Neural cell (in vitro differentiated cells): ENCODE measurements around the gene ZNF346. TPM values are rescaled to one million over a fixed set of nuclear protein-coding genes. Genes with fewer than 3 reads are reported as not detected.

Experiments used
- H2AFZ ChIP-seq: fragments of 200-600, 300-800 bp; sonication (generic), shearing (Covaris generic); 2 replicates; pipeline ENCODE4 v1.6.0; 2014; ENCODE audit warnings: low read depth, mild to moderate bottlenecking, antibody characterized with exemption, low read length, moderate library complexity
- H3F3A ChIP-seq: fragments of 200-600 bp; shearing (Covaris generic); 2 replicates; pipeline ENCODE4 v1.6.1; 2016; ENCODE audit warnings: mild to moderate bottlenecking, moderate library complexity, mixed read lengths, antibody characterized with exemption, low read length; ENCODE audit not compliant: insufficient read depth, poor library complexity, severe bottlenecking
- H3K27ac ChIP-seq: fragments of 200-600, 300-800 bp; sonication (generic), shearing (Covaris generic); 2 replicates; pipeline ENCODE4 v1.5.1; 2014; ENCODE audit warnings: mild to moderate bottlenecking, low read length, moderate library complexity
- H3K27me3 ChIP-seq: fragments of 300-800, 200-600 bp; sonication (generic), shearing (Covaris generic); 2 replicates; pipeline ENCODE4 v1.6.0; 2014; ENCODE audit warnings: mild to moderate bottlenecking, low read depth, low read length, moderate library complexity; ENCODE audit not compliant: insufficient read depth
- H3K36me3 ChIP-seq: fragments of 300-800, 200-600 bp; sonication (generic), shearing (Covaris generic); 2 replicates; pipeline ENCODE4 v1.5.1; 2014; ENCODE audit warnings: mild to moderate bottlenecking, antibody characterized with exemption, low read length, moderate library complexity; ENCODE audit not compliant: insufficient read depth
- H3K4me2 ChIP-seq: fragments of 300-800, 200-600 bp; sonication (generic), shearing (Covaris generic); 2 replicates; pipeline ENCODE4 v1.6.0; 2014; ENCODE audit warnings: mild to moderate bottlenecking, low read length
- H3K4me3 ChIP-seq: fragments of 300-800, 200-600 bp; sonication (generic), shearing (Covaris generic); 2 replicates; pipeline ENCODE4 v1.5.1; 2014; ENCODE audit warnings: mild to moderate bottlenecking, low read length, moderate library complexity
- H3K79me2 ChIP-seq: fragments of 200-600 bp; shearing (Covaris generic); replicated peaks from 2 replicates; pipeline ENCODE4 v1.6.0; 2014; ENCODE audit warnings: mild to moderate bottlenecking, low read length, moderate library complexity; ENCODE audit not compliant: insufficient read depth
- H3K9ac ChIP-seq: fragments of 300-800, 200-600 bp; sonication (generic), shearing (Covaris generic); 2 replicates; pipeline ENCODE4 v1.6.1; 2016; ENCODE audit warnings: mild to moderate bottlenecking, low read length, mixed read lengths
- H3K9me2 ChIP-seq: fragments of 200-600 bp; shearing (Covaris generic); 2 replicates; pipeline ENCODE4 v1.6.1; 2016; ENCODE audit warnings: mild to moderate bottlenecking, low read length, mixed read lengths; ENCODE audit not compliant: insufficient read depth
- H3K9me3 ChIP-seq: fragments of 200-600, 300-800 bp; sonication (generic), shearing (Covaris generic); 2 replicates; pipeline ENCODE4 v1.6.1; 2016; ENCODE audit warnings: mild to moderate bottlenecking, mixed run types, low read length, moderate library complexity, mixed read lengths
- H4K20me1 ChIP-seq: fragments of 200-600 bp; shearing (Covaris generic); 2 replicates; pipeline ENCODE4 v1.6.1; 2016; ENCODE audit warnings: mild to moderate bottlenecking, mixed run types; ENCODE audit not compliant: insufficient read depth
- CTCF ChIP-seq: fragments of 450-650 bp; IDR thresholded peaks from 2 replicates; pipeline ENCODE4 v1.5.1; 2014; ENCODE audit warnings: antibody characterized with exemption, mild to moderate bottlenecking, moderate library complexity; ENCODE audit not compliant: poor library complexity, severe bottlenecking
- EP300 ChIP-seq: fragments of 450-650 bp; conservative IDR thresholded peaks from 2 replicates; pipeline ENCODE4 v1.6.1; 2014; ENCODE audit warnings: antibody characterized with exemption, mild to moderate bottlenecking, moderate library complexity; ENCODE audit not compliant: poor library complexity, severe bottlenecking
- EZH2 ChIP-seq: fragments of 200-600, 300-800 bp; shearing (Covaris generic), sonication (generic); IDR thresholded peaks from 2 replicates; pipeline ENCODE4 v1.6.1; 2014; ENCODE audit warnings: antibody characterized with exemption, low read length, borderline replicate concordance, mild to moderate bottlenecking; ENCODE audit not compliant: insufficient read depth, poor library complexity, severe bottlenecking
- MXI1 ChIP-seq: fragments of 450-650 bp; conservative IDR thresholded peaks from 2 replicates; pipeline ENCODE4 v1.6.1; 2014; ENCODE audit warnings: antibody characterized with exemption, mild to moderate bottlenecking; ENCODE audit not compliant: poor library complexity, severe bottlenecking
- POLR2AphosphoS5 ChIP-seq: IDR thresholded peaks from 2 replicates; pipeline ENCODE4 v1.6.1; 2012
- RAD21 ChIP-seq: fragments of 450-650 bp; conservative IDR thresholded peaks from 2 replicates; pipeline ENCODE4 v1.6.1; 2014; ENCODE audit warnings: antibody characterized with exemption, mild to moderate bottlenecking, moderate library complexity
- SMC3 ChIP-seq: fragments of 450-650 bp; conservative IDR thresholded peaks from 2 replicates; pipeline ENCODE4 v1.6.1; 2014; ENCODE audit warnings: antibody characterized with exemption, mild to moderate bottlenecking, moderate library complexity; ENCODE audit not compliant: poor library complexity
- TAF1 ChIP-seq: IDR thresholded peaks from 2 replicates; pipeline ENCODE4 v1.6.1; 2012; ENCODE audit warnings: low read depth
- polyA plus RNA-seq: library from polyadenylated mRNA; depleted of rRNA; stranded (reverse); fragments of >200 nt; gene quantifications from 2 replicates; pipeline ENCODE4 v1.2.3, GENCODE V29; 2014
- TF ChIP-seq, protein P1 (sequence below): IDR thresholded peaks from 2 replicates; pipeline ENCODE4 v1.6.1; 2012; ENCODE audit warnings: borderline replicate concordance

The ZNF346 gene
- polyA plus RNA-seq, 1 donor from 2014 or later: 40.1 TPM

GRCh38 chr5:177099422-177100093 is 77.1 kb downstream of the ZNF346 start:
- Histone ChIP-seq H3K4me3 (no peak overlapping the region), H3K36me3 (no peaks in the 10 kb centered on the region), H3K9ac (no peak overlapping the region), H3K79me2 (no peaks in the 10 kb centered on the region), H2AFZ (no peak overlapping the region), H4K20me1 (no peaks in the 10 kb centered on the region), H3K27ac (no peak overlapping the region), H3K27me3 (no peaks in the 10 kb centered on the region), H3F3A (no peaks in the 10 kb centered on the region), H3K9me2 (no peaks in the 10 kb centered on the region), H3K9me3 (no peaks in the 10 kb centered on the region), H3K4me2 (no peak overlapping the region)
- no peak for TF ChIP-seq MXI1
- TF ChIP-seq, protein P1, sequence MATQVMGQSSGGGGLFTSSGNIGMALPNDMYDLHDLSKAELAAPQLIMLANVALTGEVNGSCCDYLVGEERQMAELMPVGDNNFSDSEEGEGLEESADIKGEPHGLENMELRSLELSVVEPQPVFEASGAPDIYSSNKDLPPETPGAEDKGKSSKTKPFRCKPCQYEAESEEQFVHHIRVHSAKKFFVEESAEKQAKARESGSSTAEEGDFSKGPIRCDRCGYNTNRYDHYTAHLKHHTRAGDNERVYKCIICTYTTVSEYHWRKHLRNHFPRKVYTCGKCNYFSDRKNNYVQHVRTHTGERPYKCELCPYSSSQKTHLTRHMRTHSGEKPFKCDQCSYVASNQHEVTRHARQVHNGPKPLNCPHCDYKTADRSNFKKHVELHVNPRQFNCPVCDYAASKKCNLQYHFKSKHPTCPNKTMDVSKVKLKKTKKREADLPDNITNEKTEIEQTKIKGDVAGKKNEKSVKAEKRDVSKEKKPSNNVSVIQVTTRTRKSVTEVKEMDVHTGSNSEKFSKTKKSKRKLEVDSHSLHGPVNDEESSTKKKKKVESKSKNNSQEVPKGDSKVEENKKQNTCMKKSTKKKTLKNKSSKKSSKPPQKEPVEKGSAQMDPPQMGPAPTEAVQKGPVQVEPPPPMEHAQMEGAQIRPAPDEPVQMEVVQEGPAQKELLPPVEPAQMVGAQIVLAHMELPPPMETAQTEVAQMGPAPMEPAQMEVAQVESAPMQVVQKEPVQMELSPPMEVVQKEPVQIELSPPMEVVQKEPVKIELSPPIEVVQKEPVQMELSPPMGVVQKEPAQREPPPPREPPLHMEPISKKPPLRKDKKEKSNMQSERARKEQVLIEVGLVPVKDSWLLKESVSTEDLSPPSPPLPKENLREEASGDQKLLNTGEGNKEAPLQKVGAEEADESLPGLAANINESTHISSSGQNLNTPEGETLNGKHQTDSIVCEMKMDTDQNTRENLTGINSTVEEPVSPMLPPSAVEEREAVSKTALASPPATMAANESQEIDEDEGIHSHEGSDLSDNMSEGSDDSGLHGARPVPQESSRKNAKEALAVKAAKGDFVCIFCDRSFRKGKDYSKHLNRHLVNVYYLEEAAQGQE: no peak
- TF ChIP-seq SMC3: no peak
- TF ChIP-seq RAD21: no peak
- TF ChIP-seq CTCF: no peak
- no peak for TF ChIP-seq EP300
- no peak for TF ChIP-seq POLR2AphosphoS5
- TF ChIP-seq TAF1: no peak
- no peak for TF ChIP-seq EZH2

DNA sequence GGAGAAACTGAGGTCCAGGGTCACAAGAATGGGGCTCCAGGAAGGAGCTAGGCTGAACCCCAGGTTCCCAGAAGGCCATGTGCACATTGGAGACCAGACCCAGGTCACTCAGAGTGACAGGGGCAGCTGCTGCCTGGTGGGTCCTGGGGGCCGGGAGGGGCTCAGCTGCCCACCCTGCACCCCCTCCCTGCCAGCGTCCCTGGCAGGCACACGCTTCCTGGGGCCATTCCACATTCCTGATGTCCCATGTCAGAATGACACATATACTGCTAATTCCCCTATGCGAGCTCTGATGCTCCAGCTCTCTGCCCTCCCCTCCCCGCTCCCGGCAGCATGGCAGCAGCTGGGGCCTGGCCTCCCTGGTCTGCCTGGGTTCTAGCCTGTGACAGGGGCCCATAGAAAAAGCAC is 78.2 kb downstream of the ZNF346 start:
- H3K9ac ChIP-seq: no peak overlapping the region
- H3K79me2 ChIP-seq: no peaks in the 10 kb centered on the region
- no peaks in the 10 kb centered on the region for H3K36me3 ChIP-seq
- no peak overlapping the region for H2AFZ ChIP-seq
- H3K4me2 ChIP-seq: no peak overlapping the region
- H4K20me1 ChIP-seq: no peaks in the 10 kb centered on the region
- TF ChIP-seq RAD21 (no peak), EZH2 (no peak), CTCF (no peak), MXI1 (no peak), EP300 (no peak), POLR2AphosphoS5 (no peak), TAF1 (no peak), SMC3 (no peak)
- TF ChIP-seq, protein P1: no peak
- no peaks in the 10 kb centered on the region for H3K9me2 ChIP-seq
- no peak overlapping the region for H3K4me3 ChIP-seq
- H3K9me3 ChIP-seq: no peaks in the 10 kb centered on the region
- H3F3A ChIP-seq: no peaks in the 10 kb centered on the region
- H3K27ac ChIP-seq: no peak overlapping the region
- H3K27me3 ChIP-seq: no peaks in the 10 kb centered on the region
